ENCODE results near the gene JADE3. TPM values are rescaled to one million over a fixed set of nuclear protein-coding genes. Genes with fewer than 3 reads are reported as not detected.

The JADE3 gene
- total and polyA plus RNA-seq, 2 experiments from 2014 or later = 4.5 to 15.3 TPM

- Mint-ChIP-seq H3K27ac (no peak overlapping the region), H3K4me3 (no peak overlapping the region), H3K4me1 (no peaks in the 10 kb centered on the region), H3K9me3 (no peaks in the 10 kb centered on the region), H3K36me3 (ENCODE audit: low read depth) (no peaks in the 10 kb centered on the region), H3K27me3 (ENCODE audit: insufficient read depth, low read depth, poor library complexity) (no peaks in the 10 kb centered on the region)
- Histone ChIP-seq H3F3A (replicated peaks; ENCODE audit: low read depth) (no peaks in the 10 kb centered on the region), H3K27ac (ENCODE audit: low read depth) (no peak overlapping the region), H3K4me2 (no peak overlapping the region), H4K20me1 (replicated peaks; ENCODE audit: insufficient read depth) (no peaks in the 10 kb centered on the region), H3K4me3 (no peak overlapping the region), H3K9me2 (ENCODE audit: insufficient read depth) (no peaks in the 10 kb centered on the region), H3K36me3 (ENCODE audit: insufficient read depth) (no peaks in the 10 kb centered on the region), H3K79me2 (replicated peaks; ENCODE audit: insufficient read depth) (no peaks in the 10 kb centered on the region), H3K27me3 (ENCODE audit: insufficient read depth) (no peaks in the 10 kb centered on the region), H3K4me1 (ENCODE audit: insufficient read depth) (no peaks in the 10 kb centered on the region), H2AFZ (no peak overlapping the region)
- no peak for TF ChIP-seq NANOG (IDR thresholded peaks at IDR 0.05; ENCODE audit: borderline replicate concordance)
- no peak for TF ChIP-seq ZNF462 (CRISPR knock-in tag; IDR thresholded peaks at IDR 0.05)
- no peak for TF ChIP-seq CREB1 (CRISPR knock-in tag; IDR thresholded peaks at IDR 0.05; ENCODE audit: low read depth)
- no peak for TF ChIP-seq ETS1 (IDR thresholded peaks at IDR 0.05)
- no peak for TF ChIP-seq EZH2phosphoT487 (IDR thresholded peaks at IDR 0.05; ENCODE audit: unreplicated experiment)
- no peak for TF ChIP-seq STAT1 (IDR thresholded peaks at IDR 0.05; ENCODE audit: unreplicated experiment)
- no peak for TF ChIP-seq CTCF (conservative IDR thresholded peaks at IDR 0.05; ENCODE audit: low read depth in 2 of 2)
- no peak for TF ChIP-seq REST (IDR thresholded peaks at IDR 0.05; ENCODE audit: unreplicated experiment)
- TF ChIP-seq ZNF114 (CRISPR knock-in tag; IDR thresholded peaks at IDR 0.05) = no peak
- no peak for TF ChIP-seq EZH2 (IDR thresholded peaks at IDR 0.05; ENCODE audit: low read depth, unreplicated experiment)
- DNase-seq (ENCODE audit: low spot score) (no peak), ATAC-seq (no peak)
Measured at GRCh38 chrX:47080915-47081236, 168.7 kb downstream of the JADE3 start.

Measured in GM23338 (cell line).